Epithelial cell of prostate (primary cell): ENCODE measurements around the gene FRS2.

Source experiments
- DNase-seq: peaks from one replicate; pipeline ENCODE4 v3.0.0-alpha.2; 2011; ENCODE audit warnings: low read depth, low spot score
- H3K27ac ChIP-seq: fragments of 450-650 bp; 2 replicates; pipeline ENCODE4 v1.5.1; 2017; ENCODE audit warnings: mild to moderate bottlenecking

FRS2 gene

GRCh38 chr12:69459477-69459876 is 10.7 kb upstream of the FRS2 start:
- H3K27ac ChIP-seq = no peak overlapping the region
- DNase-seq = no peak

- DNase-seq = no peak
- H3K27ac ChIP-seq = no peak overlapping the region
Measured at GRCh38 chr12:69464428-69464827, 5.8 kb upstream of the FRS2 start.

- H3K27ac ChIP-seq = no peak overlapping the region
- no peak for DNase-seq
Measured at GRCh38 chr12:69466867-69467266, 3.3 kb upstream of the FRS2 start.

GRCh38 chr12:69467366-69467765 is 2.8 kb upstream of the FRS2 start:
- DNase-seq = no peak
- H3K27ac ChIP-seq = no peak overlapping the region

GRCh38 chr12:69468237-69469026 is 1.8 kb upstream of the FRS2 start:
- no peak overlapping the region for H3K27ac ChIP-seq
- peak; percentile 14 for DNase-seq

GRCh38 chr12:69469854-69470188 is 367 bp upstream of the FRS2 start:
- peak overlapping the region; percentile 69 for H3K27ac ChIP-seq
- DNase-seq = no peak

- peak overlapping the region; percentile 69 for H3K27ac ChIP-seq
- DNase-seq = no peak
Measured at GRCh38 chr12:69471076-69471430, 865 bp downstream of the FRS2 start.

GRCh38 chr12:69471667-69472385 is 1.6 kb downstream of the FRS2 start:
- no peak for DNase-seq
- H3K27ac ChIP-seq = no peak overlapping the region

GRCh38 chr12:69473262-69473661 is 3.1 kb downstream of the FRS2 start:
- no peak for DNase-seq
- H3K27ac ChIP-seq = no peak overlapping the region

GRCh38 chr12:69474456-69474855 is 4.3 kb downstream of the FRS2 start:
- DNase-seq = no peak
- no peak overlapping the region for H3K27ac ChIP-seq

- DNase-seq = no peak
Measured at GRCh38 chr12:69475237-69475975, 5.2 kb downstream of the FRS2 start.

GRCh38 chr12:69476276-69477017 is 6.3 kb downstream of the FRS2 start:
- no peak overlapping the region for H3K27ac ChIP-seq

More at GRCh38 chr12:69475237-69475975, 5.2 kb downstream of the FRS2 start:
- no peak overlapping the region for H3K27ac ChIP-seq

GRCh38 chr12:69479675-69480074 is 9.5 kb downstream of the FRS2 start:
- no peak for DNase-seq

More at GRCh38 chr12:69476276-69477017, 6.3 kb downstream of the FRS2 start:
- DNase-seq = no peak

GRCh38 chr12:69480698-69481097 is 10.5 kb downstream of the FRS2 start:
- no peak overlapping the region for H3K27ac ChIP-seq
- DNase-seq = no peak

More at GRCh38 chr12:69479675-69480074, 9.5 kb downstream of the FRS2 start:
- H3K27ac ChIP-seq = no peak overlapping the region

GRCh38 chr12:69481133-69481532 is 10.9 kb downstream of the FRS2 start:
- no peak overlapping the region for H3K27ac ChIP-seq
- DNase-seq = no peak

GRCh38 chr12:69483700-69484099 is 13.5 kb downstream of the FRS2 start:
- no peak overlapping the region for H3K27ac ChIP-seq
- DNase-seq = no peak

- no peak overlapping the region for H3K27ac ChIP-seq
- DNase-seq = no peak
Measured at GRCh38 chr12:69484428-69484827, 14.2 kb downstream of the FRS2 start.

- no peak for DNase-seq
- no peak overlapping the region for H3K27ac ChIP-seq
Measured at GRCh38 chr12:69490920-69491643, 20.9 kb downstream of the FRS2 start.

GRCh38 chr12:69492739-69493138 is 22.6 kb downstream of the FRS2 start:
- H3K27ac ChIP-seq = no peak overlapping the region
- no peak for DNase-seq

GRCh38 chr12:69495071-69495470 is 24.9 kb downstream of the FRS2 start:
- DNase-seq = no peak
- no peak overlapping the region for H3K27ac ChIP-seq
